SK-N-SH (cell line): ENCODE measurements around the gene CLASRP. TPM values are rescaled to one million over a fixed set of nuclear protein-coding genes. Genes with fewer than 3 reads are reported as not detected.

Experiments
- CTCF ChIA-PET: fragments of 300-600, 350-600 bp; formaldehyde crosslinking; extraction: SDS; loops from one replicate; lab custom pipeline; 2021; lab: Yijun Ruan, JAX
- POLR2A ChIA-PET: fragments of 350-600 bp; sonication (Branson Sonifier 250); formaldehyde crosslinking; extraction: SDS; loops from one replicate; lab custom pipeline; 2020; ENCODE audit warnings: antibody characterized with exemption, inconsistent platforms; lab: Yijun Ruan, JAX
- DNase-seq: peaks from one replicate; pipeline ENCODE4 v3.0.0; 2012
- H2AFZ ChIP-seq: fragments of 200-600 bp; sonication (generic); 2 replicates; pipeline ENCODE4 v1.8.1; 2016; ENCODE audit warnings: antibody characterized with exemption, mild to moderate bottlenecking, low read depth
- H3F3A ChIP-seq: fragments of 200-600 bp; sonication (generic); replicated peaks from 2 replicates; pipeline ENCODE3; 2016; ENCODE audit warnings: antibody characterized with exemption, mild to moderate bottlenecking; ENCODE audit not compliant: insufficient read depth
- H3K27ac ChIP-seq, 2 experiments: fragments of 200-500 bp in 1 of 2; fragments of 200-600 bp in 1 of 2; sonication (Bioruptor generic) in 1 of 2; sonication (generic), shearing (Covaris generic) in 1 of 2; 2 replicates each; pipeline versions ENCODE4 v1.5.1 to v1.6.1; 2014 to 2016; ENCODE audit warnings: low read depth in 2 of 2, inconsistent platforms in 1 of 2, low read length in 1 of 2, mild to moderate bottlenecking in 1 of 2, mixed read lengths in 1 of 2
- H3K27me3 ChIP-seq: fragments of 200-600 bp; sonication (generic), shearing (Covaris generic); 2 replicates; pipeline ENCODE4 v1.6.1; 2016; ENCODE audit warnings: mixed run types; ENCODE audit not compliant: insufficient read depth
- H3K36me3 ChIP-seq, 2 experiments: fragments of 200-500 bp in 1 of 2; fragments of 200-600 bp in 1 of 2; sonication (Bioruptor generic) in 1 of 2; sonication (generic) in 1 of 2; replicated peaks in 1 of 2; 2 replicates each; pipeline versions ENCODE3 to v1.5.1; 2014 to 2016; ENCODE audit warnings: low read length in 1 of 2, mild to moderate bottlenecking in 1 of 2; ENCODE audit not compliant: insufficient read depth in 2 of 2, control insufficient read depth in 1 of 2
- H3K4me1 ChIP-seq, 2 experiments: fragments of 200-500 bp in 1 of 2; fragments of 200-600 bp in 1 of 2; sonication (Bioruptor generic) in 1 of 2; sonication (generic), shearing (Covaris generic) in 1 of 2; 2 replicates each; pipeline versions ENCODE4 v1.5.1 to v1.6.1; 2014 to 2016; ENCODE audit warnings: low read depth in 1 of 2, low read length in 1 of 2, mixed run types in 1 of 2; ENCODE audit not compliant: insufficient read depth in 2 of 2, control insufficient read depth in 1 of 2
- H3K4me2 ChIP-seq: fragments of 200-600 bp; sonication (generic), shearing (Covaris generic); 2 replicates; pipeline ENCODE4 v1.6.1; 2017; ENCODE audit warnings: mixed run types
- H3K4me3 ChIP-seq, 2 experiments: fragments of 200-500 bp in 1 of 2; fragments of 200-600 bp in 1 of 2; sonication (Bioruptor generic) in 1 of 2; sonication (generic), shearing (Covaris generic) in 1 of 2; 2 replicates each; pipeline versions ENCODE4 v1.5.1 to v1.8.1; 2014 to 2016; ENCODE audit warnings: low read depth in 2 of 2, inconsistent platforms in 1 of 2, low read length in 1 of 2, mild to moderate bottlenecking in 1 of 2, mixed read lengths in 1 of 2, moderate library complexity in 1 of 2
- H3K79me2 ChIP-seq: fragments of 200-600 bp; sonication (generic); 2 replicates; pipeline ENCODE4 v1.8.1; 2017; ENCODE audit warnings: mild to moderate bottlenecking; ENCODE audit not compliant: insufficient read depth
- H3K9ac ChIP-seq: fragments of 200-600 bp; sonication (generic); 2 replicates; pipeline ENCODE4 v1.6.1; 2017; ENCODE audit warnings: mixed run types
- H3K9me2 ChIP-seq: fragments of 200-600 bp; sonication (generic); 2 replicates; pipeline ENCODE4 v1.6.1; 2017; ENCODE audit warnings: mixed run types
- H3K9me3 ChIP-seq: fragments of 200-600 bp; sonication (generic); 2 replicates; pipeline ENCODE4 v1.6.1; 2017; ENCODE audit warnings: mixed run types, mild to moderate bottlenecking, moderate library complexity
- H4K20me1 ChIP-seq: fragments of 200-600 bp; sonication (generic); 2 replicates; pipeline ENCODE4 v1.6.1; 2017; ENCODE audit warnings: mild to moderate bottlenecking, mixed run types; ENCODE audit not compliant: insufficient read depth
- ELF1 ChIP-seq: IDR thresholded peaks from 2 replicates; pipeline ENCODE4 v1.4.0; 2012
- EP300 ChIP-seq, 2 experiments: IDR thresholded peaks; 2 replicates each; pipeline versions ENCODE4 v1.4.0 to v1.6.1; 2012; ENCODE audit warnings: borderline replicate concordance in 1 of 2, low read depth in 1 of 2, low read length in 1 of 2
- EZH2phosphoT487 ChIP-seq: fragments of 200-600 bp; sonication (generic); IDR thresholded peaks from 2 replicates; pipeline ENCODE4 v1.6.1; 2017; ENCODE audit warnings: low read depth, mixed run types, mild to moderate bottlenecking, antibody characterized with exemption, moderate library complexity, borderline replicate concordance
- FOSL2 ChIP-seq: IDR thresholded peaks from 2 replicates; pipeline ENCODE4 v1.4.0; 2012; ENCODE audit warnings: low read depth, mild to moderate bottlenecking, moderate library complexity, borderline replicate concordance
- FOXM1 ChIP-seq: IDR thresholded peaks from 2 replicates; pipeline ENCODE4 v1.4.0; 2012; ENCODE audit warnings: low read depth, mild to moderate bottlenecking
- MEF2A ChIP-seq: IDR thresholded peaks from 2 replicates; pipeline ENCODE4 v1.4.0; 2012; ENCODE audit warnings: low read depth, borderline replicate concordance
- MXI1 ChIP-seq: IDR thresholded peaks from 2 replicates; pipeline ENCODE4 v1.6.1; 2012; ENCODE audit warnings: mild to moderate bottlenecking, low read depth, low read length, improper control_type of control experiment
- POLR2AphosphoS5 ChIP-seq: IDR thresholded peaks from 2 replicates; pipeline ENCODE4 v1.6.1; 2012; ENCODE audit warnings: low read depth, low read length
- RAD21 ChIP-seq: IDR thresholded peaks from 2 replicates; pipeline ENCODE4 v1.6.1; 2012; ENCODE audit warnings: mild to moderate bottlenecking, low read length
- RFX5 ChIP-seq: IDR thresholded peaks from 2 replicates; pipeline ENCODE4 v1.6.1; 2012; ENCODE audit warnings: mild to moderate bottlenecking, improper control_type of control experiment, low read length
- RXRA ChIP-seq: IDR thresholded peaks from 2 replicates; pipeline ENCODE4 v1.4.0; 2012; ENCODE audit warnings: low read depth, mild to moderate bottlenecking, borderline replicate concordance
- SIN3A ChIP-seq: IDR thresholded peaks from 2 replicates; pipeline ENCODE4 v1.6.1; 2012; ENCODE audit warnings: low read depth, mild to moderate bottlenecking, low read length, moderate library complexity, borderline replicate concordance
- SMC3 ChIP-seq: IDR thresholded peaks from 2 replicates; pipeline ENCODE4 v1.6.1; 2012; ENCODE audit warnings: low read depth, low read length, improper control_type of control experiment
- TCF12 ChIP-seq: IDR thresholded peaks from 2 replicates; pipeline ENCODE4 v1.4.0; 2012
- YY1 ChIP-seq: IDR thresholded peaks from 2 replicates; pipeline ENCODE4 v1.4.0; 2012; ENCODE audit warnings: low read depth, mild to moderate bottlenecking
- WGBS: methylation state at CpG from one replicate; pipeline ENCODE4 v1.1.6; 2017; ENCODE audit warnings: low lambda C conversion rate; 5-methylcytosine and 5-hydroxymethylcytosine counted together
- polyA plus RNA-seq, 3 experiments: library from polyadenylated mRNA; depleted of rRNA; stranded (reverse); fragments of >200 nt; gene quantifications; 2 replicates each; pipeline ENCODE4 v1.2.3, GENCODE V29; 2012
- TF ChIP-seq, protein P1 (sequence below): IDR thresholded peaks from 2 replicates; pipeline ENCODE4 v1.4.0; 2012; ENCODE audit warnings: low read depth, borderline replicate concordance
- TF ChIP-seq, protein P2 (sequence below): fragments of 150-350 bp; IDR thresholded peaks from 2 replicates; pipeline ENCODE4 v1.6.1; 2017; ENCODE audit warnings: antibody characterized with exemption, low read length, low read depth, borderline replicate concordance
- TF ChIP-seq, protein P3 (sequence below): IDR thresholded peaks from 2 replicates; pipeline ENCODE4 v1.4.0; 2012; ENCODE audit warnings: low read depth
- TF ChIP-seq, protein P4 (sequence below): fragments of 200-600 bp; sonication (generic); IDR thresholded peaks from 2 replicates; pipeline ENCODE4 v1.6.1; 2017; ENCODE audit warnings: antibody characterized with exemption, mild to moderate bottlenecking, moderate library complexity
- TF ChIP-seq, protein P5 (sequence below): IDR thresholded peaks from 2 replicates; pipeline ENCODE4 v1.6.1; 2012; ENCODE audit warnings: mild to moderate bottlenecking, low read depth, low read length, moderate library complexity

The CLASRP gene
- polyA plus RNA-seq, 1 of the 3 experiments (the other 2 are of a cell fraction), result 54.8 TPM

DNA sequence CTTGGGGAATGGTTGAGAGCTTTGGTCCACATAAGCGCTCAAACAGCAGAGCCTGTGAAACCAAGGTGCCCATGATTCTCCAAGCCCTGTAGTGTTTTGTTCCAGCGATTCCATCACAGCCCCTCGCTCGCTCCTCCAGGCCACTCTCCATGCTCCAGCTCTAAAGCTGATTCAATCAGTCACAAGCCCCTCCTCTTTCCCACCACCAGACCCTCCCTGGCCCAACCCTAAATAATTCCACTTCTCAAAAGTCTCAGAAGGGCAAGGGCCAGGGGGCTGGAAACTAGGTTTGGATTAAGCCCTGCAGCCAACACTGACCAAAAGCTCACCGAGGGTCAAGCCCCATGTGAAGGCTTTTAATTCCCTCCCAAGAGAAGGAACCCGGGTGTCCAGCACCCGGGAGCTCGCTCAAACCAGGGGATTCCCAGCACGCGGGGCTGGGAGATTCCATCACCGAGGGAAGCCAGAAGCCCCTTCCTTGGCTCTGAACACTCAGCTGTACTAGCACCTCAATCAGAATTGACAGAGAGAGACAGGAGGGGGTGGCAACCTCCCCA is 36.0 kb downstream of the CLASRP start:
- Histone ChIP-seq H3F3A (peaks cover 8% of the 10 kb centered on the region), H2AFZ (no peak overlapping the region), H3K27ac (no peak overlapping the region), H3K9me2 (no peaks in the 10 kb centered on the region), H3K4me3 (no peak overlapping the region), H3K4me2 (no peak overlapping the region), H3K36me3 (peaks cover 0 to 17% of the 10 kb centered on the region in 2 experiments), H3K4me1 (peaks cover 0 to 5% of the 10 kb centered on the region in 2 experiments; a peak in 1 of 4 replicates), H3K9me3 (no peaks in the 10 kb centered on the region), H4K20me1 (no peaks in the 10 kb centered on the region), H3K9ac (no peak overlapping the region), H3K27me3 (no peaks in the 10 kb centered on the region), H3K79me2 (peaks cover 8% of the 10 kb centered on the region)
- ChIA-PET CTCF (interaction anchor here (0.9 kb wide), 1 partner anchor 16 kb away, joined by 3 read pairs; no protein-coding TSS in a partner anchor), POLR2A (no interaction called here)
- no peak for DNase-seq
- no peak for TF ChIP-seq YY1
- TF ChIP-seq, protein P1, sequence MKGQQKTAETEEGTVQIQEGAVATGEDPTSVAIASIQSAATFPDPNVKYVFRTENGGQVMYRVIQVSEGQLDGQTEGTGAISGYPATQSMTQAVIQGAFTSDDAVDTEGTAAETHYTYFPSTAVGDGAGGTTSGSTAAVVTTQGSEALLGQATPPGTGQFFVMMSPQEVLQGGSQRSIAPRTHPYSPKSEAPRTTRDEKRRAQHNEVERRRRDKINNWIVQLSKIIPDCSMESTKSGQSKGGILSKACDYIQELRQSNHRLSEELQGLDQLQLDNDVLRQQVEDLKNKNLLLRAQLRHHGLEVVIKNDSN, result no peak
- TF ChIP-seq MEF2A, result no peak
- TF ChIP-seq RFX5, result no peak
- TF ChIP-seq, protein P2, sequence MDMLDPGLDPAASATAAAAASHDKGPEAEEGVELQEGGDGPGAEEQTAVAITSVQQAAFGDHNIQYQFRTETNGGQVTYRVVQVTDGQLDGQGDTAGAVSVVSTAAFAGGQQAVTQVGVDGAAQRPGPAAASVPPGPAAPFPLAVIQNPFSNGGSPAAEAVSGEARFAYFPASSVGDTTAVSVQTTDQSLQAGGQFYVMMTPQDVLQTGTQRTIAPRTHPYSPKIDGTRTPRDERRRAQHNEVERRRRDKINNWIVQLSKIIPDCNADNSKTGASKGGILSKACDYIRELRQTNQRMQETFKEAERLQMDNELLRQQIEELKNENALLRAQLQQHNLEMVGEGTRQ, result no peak
- TF ChIP-seq EZH2phosphoT487, result no peak
- WGBS, result 84% methylated on average over 11 of the region's 11 CpGs

DNA sequence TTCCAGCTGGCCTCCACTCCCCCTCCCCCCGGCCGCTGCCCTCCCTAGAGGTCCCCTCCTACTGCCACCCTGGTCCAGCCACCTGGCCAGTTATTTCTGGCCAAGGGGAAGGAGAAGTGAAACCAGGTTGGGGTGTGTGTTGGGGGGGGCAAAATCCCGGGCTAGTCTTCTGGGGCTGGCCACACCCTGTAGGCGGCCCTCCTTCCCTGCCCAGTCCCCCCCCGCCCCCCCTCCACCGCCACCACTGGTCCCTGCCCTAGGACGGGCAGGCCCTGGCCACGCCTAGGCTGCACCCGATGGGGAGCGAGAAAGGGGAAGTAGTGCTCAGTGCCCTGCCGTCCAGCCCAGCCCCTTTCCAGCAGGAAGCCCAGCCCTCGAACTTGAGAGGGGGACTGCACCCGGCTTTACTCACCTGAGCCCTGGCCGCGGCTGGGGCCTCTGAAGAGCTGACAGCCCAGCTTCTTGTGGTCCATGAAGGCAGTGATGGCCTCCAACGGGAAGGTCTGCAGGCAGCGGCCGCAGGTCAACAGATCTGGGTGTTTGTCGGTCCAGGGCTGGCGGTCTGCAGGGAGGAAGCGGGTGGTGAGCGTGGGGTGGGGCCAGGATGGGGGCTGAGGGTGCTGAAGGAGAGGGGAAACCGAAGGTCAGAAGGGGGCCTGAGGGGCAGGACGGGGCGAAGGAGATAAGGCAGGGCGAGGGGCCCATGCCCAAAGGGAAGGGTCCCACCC is 36.6 kb downstream of the CLASRP start:
- Histone ChIP-seq H3K4me2 (no peak overlapping the region), H3K4me1 (peaks cover 0 to 9% of the 10 kb centered on the region in 2 experiments; a peak in 1 of 4 replicates), H3K79me2 (peaks cover 14% of the 10 kb centered on the region), H3K36me3 (peaks cover 0 to 12% of the 10 kb centered on the region in 2 experiments), H3K4me3 (no peak overlapping the region), H3K9me2 (no peaks in the 10 kb centered on the region), H3K9me3 (no peaks in the 10 kb centered on the region), H3F3A (peaks cover 8% of the 10 kb centered on the region), H3K27ac (no peak overlapping the region), H2AFZ (no peak overlapping the region), H3K27me3 (no peaks in the 10 kb centered on the region), H4K20me1 (no peaks in the 10 kb centered on the region), H3K9ac (no peak overlapping the region)
- ChIA-PET POLR2A (no interaction called here), CTCF (interaction anchor here (0.9 kb wide), 1 partner anchor 16 kb away, joined by 3 read pairs; no protein-coding TSS in a partner anchor)
- 83% methylated on average over 16 of the region's 26 CpGs for WGBS
- DNase-seq, result no peak
- TF ChIP-seq MXI1 (no peak), SMC3 (no peak), RXRA (no peak), TCF12 (no peak), RAD21 (no peak), SIN3A (no peak), EP300 (IDR thresholded peaks at IDR 0.05; ENCODE audit: borderline replicate concordance in 1 of 2, low read depth in 1 of 2, low read length in 1 of 2) (no peak), FOXM1 (no peak), ELF1 (no peak), POLR2AphosphoS5 (no peak), FOSL2 (no peak)
- TF ChIP-seq, protein P3, sequence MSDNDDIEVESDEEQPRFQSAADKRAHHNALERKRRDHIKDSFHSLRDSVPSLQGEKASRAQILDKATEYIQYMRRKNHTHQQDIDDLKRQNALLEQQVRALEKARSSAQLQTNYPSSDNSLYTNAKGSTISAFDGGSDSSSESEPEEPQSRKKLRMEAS, result no peak
- TF ChIP-seq, protein P4, sequence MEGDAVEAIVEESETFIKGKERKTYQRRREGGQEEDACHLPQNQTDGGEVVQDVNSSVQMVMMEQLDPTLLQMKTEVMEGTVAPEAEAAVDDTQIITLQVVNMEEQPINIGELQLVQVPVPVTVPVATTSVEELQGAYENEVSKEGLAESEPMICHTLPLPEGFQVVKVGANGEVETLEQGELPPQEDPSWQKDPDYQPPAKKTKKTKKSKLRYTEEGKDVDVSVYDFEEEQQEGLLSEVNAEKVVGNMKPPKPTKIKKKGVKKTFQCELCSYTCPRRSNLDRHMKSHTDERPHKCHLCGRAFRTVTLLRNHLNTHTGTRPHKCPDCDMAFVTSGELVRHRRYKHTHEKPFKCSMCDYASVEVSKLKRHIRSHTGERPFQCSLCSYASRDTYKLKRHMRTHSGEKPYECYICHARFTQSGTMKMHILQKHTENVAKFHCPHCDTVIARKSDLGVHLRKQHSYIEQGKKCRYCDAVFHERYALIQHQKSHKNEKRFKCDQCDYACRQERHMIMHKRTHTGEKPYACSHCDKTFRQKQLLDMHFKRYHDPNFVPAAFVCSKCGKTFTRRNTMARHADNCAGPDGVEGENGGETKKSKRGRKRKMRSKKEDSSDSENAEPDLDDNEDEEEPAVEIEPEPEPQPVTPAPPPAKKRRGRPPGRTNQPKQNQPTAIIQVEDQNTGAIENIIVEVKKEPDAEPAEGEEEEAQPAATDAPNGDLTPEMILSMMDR, result no peak
- TF ChIP-seq, protein P5, sequence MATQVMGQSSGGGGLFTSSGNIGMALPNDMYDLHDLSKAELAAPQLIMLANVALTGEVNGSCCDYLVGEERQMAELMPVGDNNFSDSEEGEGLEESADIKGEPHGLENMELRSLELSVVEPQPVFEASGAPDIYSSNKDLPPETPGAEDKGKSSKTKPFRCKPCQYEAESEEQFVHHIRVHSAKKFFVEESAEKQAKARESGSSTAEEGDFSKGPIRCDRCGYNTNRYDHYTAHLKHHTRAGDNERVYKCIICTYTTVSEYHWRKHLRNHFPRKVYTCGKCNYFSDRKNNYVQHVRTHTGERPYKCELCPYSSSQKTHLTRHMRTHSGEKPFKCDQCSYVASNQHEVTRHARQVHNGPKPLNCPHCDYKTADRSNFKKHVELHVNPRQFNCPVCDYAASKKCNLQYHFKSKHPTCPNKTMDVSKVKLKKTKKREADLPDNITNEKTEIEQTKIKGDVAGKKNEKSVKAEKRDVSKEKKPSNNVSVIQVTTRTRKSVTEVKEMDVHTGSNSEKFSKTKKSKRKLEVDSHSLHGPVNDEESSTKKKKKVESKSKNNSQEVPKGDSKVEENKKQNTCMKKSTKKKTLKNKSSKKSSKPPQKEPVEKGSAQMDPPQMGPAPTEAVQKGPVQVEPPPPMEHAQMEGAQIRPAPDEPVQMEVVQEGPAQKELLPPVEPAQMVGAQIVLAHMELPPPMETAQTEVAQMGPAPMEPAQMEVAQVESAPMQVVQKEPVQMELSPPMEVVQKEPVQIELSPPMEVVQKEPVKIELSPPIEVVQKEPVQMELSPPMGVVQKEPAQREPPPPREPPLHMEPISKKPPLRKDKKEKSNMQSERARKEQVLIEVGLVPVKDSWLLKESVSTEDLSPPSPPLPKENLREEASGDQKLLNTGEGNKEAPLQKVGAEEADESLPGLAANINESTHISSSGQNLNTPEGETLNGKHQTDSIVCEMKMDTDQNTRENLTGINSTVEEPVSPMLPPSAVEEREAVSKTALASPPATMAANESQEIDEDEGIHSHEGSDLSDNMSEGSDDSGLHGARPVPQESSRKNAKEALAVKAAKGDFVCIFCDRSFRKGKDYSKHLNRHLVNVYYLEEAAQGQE, result no peak
